SK-N-SH (cell line): ENCODE data around the gene LPA.

Experiments
- EP300 ChIP-seq, 2 experiments: IDR thresholded peaks; 2 replicates each; pipeline versions ENCODE4 v1.4.0 to v1.6.1; 2012; ENCODE audit warnings: borderline replicate concordance in 1 of 2, low read depth in 1 of 2, low read length in 1 of 2
- POLR2AphosphoS5 ChIP-seq: IDR thresholded peaks from 2 replicates; pipeline ENCODE4 v1.6.1; 2012; ENCODE audit warnings: low read depth, low read length
- RCOR1 ChIP-seq: fragments of 150-350 bp; IDR thresholded peaks from 2 replicates; pipeline ENCODE4 v1.6.1; 2017; ENCODE audit warnings: antibody characterized with exemption, low read length
- RFX5 ChIP-seq: IDR thresholded peaks from 2 replicates; pipeline ENCODE4 v1.6.1; 2012; ENCODE audit warnings: mild to moderate bottlenecking, improper control_type of control experiment, low read length
- SIN3A ChIP-seq: IDR thresholded peaks from 2 replicates; pipeline ENCODE4 v1.6.1; 2012; ENCODE audit warnings: low read depth, mild to moderate bottlenecking, low read length, moderate library complexity, borderline replicate concordance
- TAF1 ChIP-seq: IDR thresholded peaks from 2 replicates; pipeline ENCODE4 v1.6.1; 2012; ENCODE audit warnings: low read depth, mild to moderate bottlenecking, low read length, moderate library complexity, borderline replicate concordance
- TF ChIP-seq, protein P1 (sequence below): fragments of 200-600 bp; sonication (generic); IDR thresholded peaks from 2 replicates; pipeline ENCODE4 v1.6.1; 2017; ENCODE audit warnings: antibody characterized with exemption, mild to moderate bottlenecking, moderate library complexity
- TF ChIP-seq, protein P2 (sequence below): IDR thresholded peaks from 2 replicates; pipeline ENCODE4 v1.6.1; 2012; ENCODE audit warnings: mild to moderate bottlenecking, low read depth, low read length, moderate library complexity

DNA sequence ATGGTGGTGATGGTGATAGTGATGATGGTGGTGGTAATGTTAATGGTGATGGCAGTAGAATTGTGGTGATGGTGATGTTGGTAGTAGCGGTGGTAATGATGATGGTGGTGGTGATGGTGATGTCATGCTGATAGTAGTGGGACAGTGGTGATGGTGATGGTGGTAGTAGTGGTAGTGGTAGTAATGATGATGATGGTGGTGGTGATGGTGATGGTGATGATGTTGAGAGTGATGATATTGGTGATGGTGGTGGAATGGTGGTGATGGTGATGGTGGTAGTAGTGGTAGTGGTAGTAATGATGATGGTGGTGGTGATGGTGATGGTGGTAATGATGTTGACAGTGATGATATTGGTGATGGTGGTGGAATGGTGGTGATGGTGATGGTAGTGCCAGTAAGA lies 128.8 kb downstream of the LPA start:
- TF ChIP-seq, protein P1, sequence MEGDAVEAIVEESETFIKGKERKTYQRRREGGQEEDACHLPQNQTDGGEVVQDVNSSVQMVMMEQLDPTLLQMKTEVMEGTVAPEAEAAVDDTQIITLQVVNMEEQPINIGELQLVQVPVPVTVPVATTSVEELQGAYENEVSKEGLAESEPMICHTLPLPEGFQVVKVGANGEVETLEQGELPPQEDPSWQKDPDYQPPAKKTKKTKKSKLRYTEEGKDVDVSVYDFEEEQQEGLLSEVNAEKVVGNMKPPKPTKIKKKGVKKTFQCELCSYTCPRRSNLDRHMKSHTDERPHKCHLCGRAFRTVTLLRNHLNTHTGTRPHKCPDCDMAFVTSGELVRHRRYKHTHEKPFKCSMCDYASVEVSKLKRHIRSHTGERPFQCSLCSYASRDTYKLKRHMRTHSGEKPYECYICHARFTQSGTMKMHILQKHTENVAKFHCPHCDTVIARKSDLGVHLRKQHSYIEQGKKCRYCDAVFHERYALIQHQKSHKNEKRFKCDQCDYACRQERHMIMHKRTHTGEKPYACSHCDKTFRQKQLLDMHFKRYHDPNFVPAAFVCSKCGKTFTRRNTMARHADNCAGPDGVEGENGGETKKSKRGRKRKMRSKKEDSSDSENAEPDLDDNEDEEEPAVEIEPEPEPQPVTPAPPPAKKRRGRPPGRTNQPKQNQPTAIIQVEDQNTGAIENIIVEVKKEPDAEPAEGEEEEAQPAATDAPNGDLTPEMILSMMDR: no peak
- TF ChIP-seq RFX5 (no peak), POLR2AphosphoS5 (no peak), EP300 (IDR thresholded peaks at IDR 0.05; ENCODE audit: borderline replicate concordance in 1 of 2, low read depth in 1 of 2, low read length in 1 of 2) (no peak), SIN3A (no peak), TAF1 (no peak), RCOR1 (no peak)
- TF ChIP-seq, protein P2, sequence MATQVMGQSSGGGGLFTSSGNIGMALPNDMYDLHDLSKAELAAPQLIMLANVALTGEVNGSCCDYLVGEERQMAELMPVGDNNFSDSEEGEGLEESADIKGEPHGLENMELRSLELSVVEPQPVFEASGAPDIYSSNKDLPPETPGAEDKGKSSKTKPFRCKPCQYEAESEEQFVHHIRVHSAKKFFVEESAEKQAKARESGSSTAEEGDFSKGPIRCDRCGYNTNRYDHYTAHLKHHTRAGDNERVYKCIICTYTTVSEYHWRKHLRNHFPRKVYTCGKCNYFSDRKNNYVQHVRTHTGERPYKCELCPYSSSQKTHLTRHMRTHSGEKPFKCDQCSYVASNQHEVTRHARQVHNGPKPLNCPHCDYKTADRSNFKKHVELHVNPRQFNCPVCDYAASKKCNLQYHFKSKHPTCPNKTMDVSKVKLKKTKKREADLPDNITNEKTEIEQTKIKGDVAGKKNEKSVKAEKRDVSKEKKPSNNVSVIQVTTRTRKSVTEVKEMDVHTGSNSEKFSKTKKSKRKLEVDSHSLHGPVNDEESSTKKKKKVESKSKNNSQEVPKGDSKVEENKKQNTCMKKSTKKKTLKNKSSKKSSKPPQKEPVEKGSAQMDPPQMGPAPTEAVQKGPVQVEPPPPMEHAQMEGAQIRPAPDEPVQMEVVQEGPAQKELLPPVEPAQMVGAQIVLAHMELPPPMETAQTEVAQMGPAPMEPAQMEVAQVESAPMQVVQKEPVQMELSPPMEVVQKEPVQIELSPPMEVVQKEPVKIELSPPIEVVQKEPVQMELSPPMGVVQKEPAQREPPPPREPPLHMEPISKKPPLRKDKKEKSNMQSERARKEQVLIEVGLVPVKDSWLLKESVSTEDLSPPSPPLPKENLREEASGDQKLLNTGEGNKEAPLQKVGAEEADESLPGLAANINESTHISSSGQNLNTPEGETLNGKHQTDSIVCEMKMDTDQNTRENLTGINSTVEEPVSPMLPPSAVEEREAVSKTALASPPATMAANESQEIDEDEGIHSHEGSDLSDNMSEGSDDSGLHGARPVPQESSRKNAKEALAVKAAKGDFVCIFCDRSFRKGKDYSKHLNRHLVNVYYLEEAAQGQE: no peak
